Left lung (tissue), 10 donors: ENCODE results near the gene RSPO1. TPM values are rescaled to one million over a fixed set of nuclear protein-coding genes. Genes with fewer than 3 reads are reported as not detected.

Experiments
- ATAC-seq: fragments of 200-7000 bp; cut with Tn5 transposase; one replicate; pipeline ENCODE4 v1.9.1; 2020; ENCODE audit warnings: moderate library complexity
- DNase-seq, 4 donors: peaks; one replicate each; pipeline ENCODE4 v3.0.0-alpha.2; 2013 to 2020
- H3K27ac ChIP-seq, 2 donors: fragments of 200-600 bp; sonication (generic) in 1 of 2; one replicate each; pipeline versions ENCODE4 v1.5.0 to v1.8.0; 2020 to 2021
- H3K27me3 ChIP-seq, 2 donors: fragments of 200-600 bp; sonication (generic) in 1 of 2; one replicate each; pipeline versions ENCODE4 v1.5.0 to v1.8.0; 2020 to 2021
- H3K36me3 ChIP-seq, 2 donors: fragments of 200-600 bp; sonication (generic) in 1 of 2; one replicate each; pipeline versions ENCODE4 v1.5.0 to v1.8.0; 2020 to 2021
- H3K4me1 ChIP-seq, 2 donors: fragments of 200-600 bp; one replicate each; pipeline ENCODE4 v1.8.0; 2021
- H3K4me3 ChIP-seq, 2 donors: fragments of 200-600 bp; sonication (generic) in 1 of 2; one replicate each; pipeline versions ENCODE4 v1.5.0 to v1.8.0; 2020 to 2021; ENCODE audit warnings: mild to moderate bottlenecking in 1 of 2
- H3K9me3 ChIP-seq, 2 donors: fragments of 200-600 bp; sonication (generic) in 1 of 2; one replicate each; pipeline versions ENCODE4 v1.5.0 to v1.8.0; 2020 to 2021
- CTCF ChIP-seq, 2 donors: fragments of 200-600 bp; sonication (generic) in 1 of 2; IDR thresholded peaks; one replicate each; pipeline versions ENCODE4 v1.5.0 to v1.8.0; 2021; ENCODE audit warnings: antibody characterized with exemption in 2 of 2
- intact Hi-C, 2 donors: fragments of 100-400 bp; cut with DNase I; formaldehyde crosslinking; loops; one replicate each; pipeline versions ENCODE4 v1.11.2 to v1.14.2; 2022
- polyA plus RNA-seq, 6 donors: library from polyadenylated mRNA; unstranded; fragments of 120-200 nt; gene quantifications; one replicate each; pipeline ENCODE4 v1.2.1, GENCODE V29; 2013; ENCODE audit not compliant: insufficient read length in 6 of 6
- total RNA-seq, 2 donors: library from RNA; stranded (reverse); fragmentation: NEBNext Ultra II Directional; extraction: Animal tissue kit (Norgen Biotek cat#: 25700); gene quantifications; one replicate each; pipeline ENCODE4 v1.2.1, GENCODE V29; 2021
- donor health status: DM: no; HTN: yes; CAD: no.
- donor health status: DM: no; HTN: no; CAD: no.

RSPO1 gene
- total and polyA plus RNA-seq, 8 donors = 0.52 to 2.2 (median 1.5) TPM

GRCh38 chr1:37661401-37661800 lies 26.7 kb upstream of the RSPO1 start:
- no peaks in the 10 kb centered on the region for H3K36me3 ChIP-seq
- TF ChIP-seq CTCF (IDR thresholded peaks at IDR 0.05) = no peak
- ATAC-seq (no peak), DNase-seq (no peak)
- H3K27me3 ChIP-seq = peaks cover 0 to 67% of the 10 kb centered on the region in 2 donors
- H3K9me3 ChIP-seq = no peaks in the 10 kb centered on the region
- no peak overlapping the region for H3K4me3 ChIP-seq
- no peaks in the 10 kb centered on the region for H3K4me1 ChIP-seq
- H3K27ac ChIP-seq = no peak overlapping the region
- intact Hi-C loops = no loop called here

- ATAC-seq = no peak
- H3K4me3 ChIP-seq = no peak overlapping the region
Observed at GRCh38 chr1:37660664-37661063, 26.0 kb upstream of the RSPO1 start.

GRCh38 chr1:37658486-37658885 lies 23.8 kb upstream of the RSPO1 start:
- no peak overlapping the region for H3K27ac ChIP-seq
- ATAC-seq (no peak), DNase-seq (no peak)
- TF ChIP-seq CTCF (IDR thresholded peaks at IDR 0.05) = no peak
- no peak overlapping the region for H3K4me3 ChIP-seq
- peaks cover 0 to 69% of the 10 kb centered on the region in 2 donors for H3K27me3 ChIP-seq
- H3K36me3 ChIP-seq = no peaks in the 10 kb centered on the region
- H3K4me1 ChIP-seq = no peaks in the 10 kb centered on the region
- intact Hi-C loops = no loop called here
- no peaks in the 10 kb centered on the region for H3K9me3 ChIP-seq

More at GRCh38 chr1:37660664-37661063, 26.0 kb upstream of the RSPO1 start:
- Histone ChIP-seq H3K27ac (no peak overlapping the region), H3K36me3 (no peaks in the 10 kb centered on the region), H3K27me3 (peaks cover 0 to 72% of the 10 kb centered on the region in 2 donors), H3K4me1 (no peaks in the 10 kb centered on the region), H3K9me3 (no peaks in the 10 kb centered on the region)
- TF ChIP-seq CTCF (IDR thresholded peaks at IDR 0.05) = no peak
- no peak for DNase-seq
- intact Hi-C loops = no loop called here

GRCh38 chr1:37657620-37658412 lies 23.1 kb upstream of the RSPO1 start:
- ATAC-seq (no peak), DNase-seq (no peak)
- H3K4me3 ChIP-seq = no peak overlapping the region
- H3K9me3 ChIP-seq = no peaks in the 10 kb centered on the region
- H3K27ac ChIP-seq = no peak overlapping the region
- no peak for TF ChIP-seq CTCF (IDR thresholded peaks at IDR 0.05)
- no peaks in the 10 kb centered on the region for H3K36me3 ChIP-seq
- H3K4me1 ChIP-seq = no peaks in the 10 kb centered on the region
- intact Hi-C loops = no loop called here
- peaks cover 0 to 63% of the 10 kb centered on the region in 2 donors for H3K27me3 ChIP-seq

GRCh38 chr1:37656881-37657280 lies 22.2 kb upstream of the RSPO1 start:
- no peak for ATAC-seq
- DNase-seq = no peak
- no peak for TF ChIP-seq CTCF (IDR thresholded peaks at IDR 0.05)
- Histone ChIP-seq H3K27ac (no peak overlapping the region), H3K4me3 (no peak overlapping the region), H3K4me1 (no peaks in the 10 kb centered on the region), H3K36me3 (no peaks in the 10 kb centered on the region), H3K27me3 (peaks cover 0 to 56% of the 10 kb centered on the region in 2 donors), H3K9me3 (no peaks in the 10 kb centered on the region)
- intact Hi-C loops = no loop called here
